NCI-H748 treated with DMSO at 0.1 percent for 48 hours (cell line): Measurements from ENCODE around the gene ITGA11.

Experiments used
- DNase-seq: peaks from one replicate; lab custom pipeline; 2025; lab: John Stamatoyannopoulos, UW

ITGA11 gene

GRCh38 chr15:68431792-68432401 lies at the start of gene ITGA11:
ITGA11 (minus strand) TSS chr15:68432163; CDS start chr15:68432066, 97 bp downstream.
- peak; percentile 13 for DNase-seq

- DNase-seq = no peak
Measured at GRCh38 chr15:68481321-68481720, 49.4 kb upstream of the ITGA11 start.

- DNase-seq = no peak
Measured at GRCh38 chr15:68480296-68480695, 48.3 kb upstream of the ITGA11 start.

GRCh38 chr15:68479870-68480269 lies 47.9 kb upstream of the ITGA11 start:
- DNase-seq = no peak

- DNase-seq = no peak
Measured at GRCh38 chr15:68479406-68479805, 47.4 kb upstream of the ITGA11 start.

GRCh38 chr15:68478853-68479252 lies 46.9 kb upstream of the ITGA11 start:
- no peak for DNase-seq

GRCh38 chr15:68475449-68475848 lies 43.5 kb upstream of the ITGA11 start:
- DNase-seq = no peak

- no peak for DNase-seq
Measured at GRCh38 chr15:68471541-68471940, 39.6 kb upstream of the ITGA11 start.

- DNase-seq = no peak
Measured at GRCh38 chr15:68470976-68471375, 39.0 kb upstream of the ITGA11 start.

GRCh38 chr15:68470049-68470742 lies 38.2 kb upstream of the ITGA11 start:
- no peak for DNase-seq

- no peak for DNase-seq
Measured at GRCh38 chr15:68469162-68470048, 37.4 kb upstream of the ITGA11 start.

- DNase-seq = no peak
Measured at GRCh38 chr15:68466876-68467275, 34.9 kb upstream of the ITGA11 start.

GRCh38 chr15:68465861-68466560 lies 34.0 kb upstream of the ITGA11 start:
- DNase-seq = no peak

- DNase-seq = no peak
Measured at GRCh38 chr15:68464448-68465090, 32.6 kb upstream of the ITGA11 start.

- no peak for DNase-seq
Measured at GRCh38 chr15:68463996-68464395, 32.0 kb upstream of the ITGA11 start.

GRCh38 chr15:68463444-68463843 lies 31.5 kb upstream of the ITGA11 start:
- DNase-seq = no peak

GRCh38 chr15:68460166-68460565 lies 28.2 kb upstream of the ITGA11 start:
- no peak for DNase-seq

GRCh38 chr15:68450192-68450591 lies 18.2 kb upstream of the ITGA11 start:
- no peak for DNase-seq

- DNase-seq = no peak
Measured at GRCh38 chr15:68449389-68449788, 17.4 kb upstream of the ITGA11 start.

GRCh38 chr15:68447976-68448755 lies 16.2 kb upstream of the ITGA11 start:
- DNase-seq = no peak

- no peak for DNase-seq
Measured at GRCh38 chr15:68447209-68447608, 15.2 kb upstream of the ITGA11 start.
